Measurements from ENCODE around the gene VSTM2L. TPM values are rescaled to one million over a fixed set of nuclear protein-coding genes. Genes with fewer than 3 reads are reported as not detected.

Gene VSTM2L
- total RNA-seq, 1 donor from 2014 or later = 2.9 TPM

- peaks cover 57% of the 10 kb centered on the region for H3K4me1 Mint-ChIP-seq
- H3K9ac ChIP-seq = no peak overlapping the region
- peaks cover 9% of the 10 kb centered on the region for H3K4me1 ChIP-seq
- H4K20me1 ChIP-seq (ENCODE audit: low read depth) = peaks cover 10% of the 10 kb centered on the region
- TF ChIP-seq EZH2phosphoT487 (IDR thresholded peaks at IDR 0.05) (no peak), EZH2 (IDR thresholded peaks at IDR 0.05) (no peak), CTCF (IDR thresholded peaks at IDR 0.05) (peak; percentile 64)
- peaks cover 3% of the 10 kb centered on the region for H3K9me3 Mint-ChIP-seq
- H3K79me2 ChIP-seq (ENCODE audit: low read depth) = no peaks in the 10 kb centered on the region
- H3K36me3 Mint-ChIP-seq = no peaks in the 10 kb centered on the region
- H3K27ac Mint-ChIP-seq = peak overlapping the region; percentile 22
- peak overlapping the region; percentile 61 for H3K4me3 ChIP-seq
- H3K27me3 Mint-ChIP-seq (ENCODE audit: insufficient read depth, low read depth) = peaks cover 22% of the 10 kb centered on the region
- peak overlapping the region; percentile 90 for H3K4me3 Mint-ChIP-seq
- peaks cover 31% of the 10 kb centered on the region for H3K27me3 ChIP-seq
- no peaks in the 10 kb centered on the region for H3K36me3 ChIP-seq
- peak overlapping the region; percentile 83 for H3K4me2 ChIP-seq
- no peaks in the 10 kb centered on the region for H3K9me3 ChIP-seq (ENCODE audit: low read depth)
- H3F3A ChIP-seq (ENCODE audit: low read depth) = peaks cover 27% of the 10 kb centered on the region
- H3K27ac ChIP-seq = no peak overlapping the region
- no peak overlapping the region for H2AFZ ChIP-seq (replicated peaks)
- peak; percentile 82 for DNase-seq (ENCODE audit: low spot score)
Observed at GRCh38 chr20:37901654-37902503, 1.0 kb upstream of the VSTM2L start.

GRCh38 chr20:37903317-37904007, 535 bp downstream of the VSTM2L start:
- Histone ChIP-seq H2AFZ (replicated peaks) (peak overlapping the region; percentile 86), H3K9me3 (ENCODE audit: low read depth) (no peaks in the 10 kb centered on the region), H3K4me2 (peak overlapping the region; percentile 83), H3K27ac (no peak overlapping the region), H3K4me1 (peaks cover 22% of the 10 kb centered on the region), H3K9ac (no peak overlapping the region), H3K27me3 (peaks cover 31% of the 10 kb centered on the region), H3F3A (ENCODE audit: low read depth) (peaks cover 43% of the 10 kb centered on the region), H3K36me3 (no peaks in the 10 kb centered on the region), H4K20me1 (ENCODE audit: low read depth) (peaks cover 10% of the 10 kb centered on the region), H3K79me2 (ENCODE audit: low read depth) (no peaks in the 10 kb centered on the region), H3K4me3 (peak overlapping the region; percentile 61)
- peaks cover 63% of the 10 kb centered on the region for H3K4me1 Mint-ChIP-seq
- peaks cover 3% of the 10 kb centered on the region for H3K9me3 Mint-ChIP-seq
- H3K4me3 Mint-ChIP-seq = peak overlapping the region; percentile 92
- no peak for DNase-seq (ENCODE audit: low spot score)
- TF ChIP-seq CTCF (IDR thresholded peaks at IDR 0.05) (peak; percentile 61), EZH2phosphoT487 (IDR thresholded peaks at IDR 0.05) (no peak)
- peak overlapping the region; percentile 69 for H3K27ac Mint-ChIP-seq
- H3K36me3 Mint-ChIP-seq = no peaks in the 10 kb centered on the region
- H3K27me3 Mint-ChIP-seq (ENCODE audit: insufficient read depth, low read depth) = peaks cover 20% of the 10 kb centered on the region

GRCh38 chr20:37904008-37904642, 1.2 kb downstream of the VSTM2L start:
- Mint-ChIP-seq H3K27me3 (ENCODE audit: insufficient read depth, low read depth) (peaks cover 20% of the 10 kb centered on the region), H3K27ac (peak overlapping the region; percentile 70), H3K4me3 (peak overlapping the region; percentile 92), H3K36me3 (no peaks in the 10 kb centered on the region), H3K4me1 (peaks cover 66% of the 10 kb centered on the region), H3K9me3 (peaks cover 3% of the 10 kb centered on the region)
- no peak overlapping the region for H3K4me3 ChIP-seq
- H3K9me3 ChIP-seq (ENCODE audit: low read depth) = no peaks in the 10 kb centered on the region
- H3K36me3 ChIP-seq = no peaks in the 10 kb centered on the region
- DNase-seq (ENCODE audit: low spot score) = no peak
- no peak overlapping the region for H2AFZ ChIP-seq (replicated peaks)
- peak overlapping the region; percentile 83 for H3K4me2 ChIP-seq
- peaks cover 29% of the 10 kb centered on the region for H3K4me1 ChIP-seq
- H3F3A ChIP-seq (ENCODE audit: low read depth) = peaks cover 50% of the 10 kb centered on the region
- TF ChIP-seq CTCF (IDR thresholded peaks at IDR 0.05) (no peak), EZH2phosphoT487 (IDR thresholded peaks at IDR 0.05) (no peak), EZH2 (IDR thresholded peaks at IDR 0.05) (no peak)
- H3K79me2 ChIP-seq (ENCODE audit: low read depth) = no peaks in the 10 kb centered on the region
- no peak overlapping the region for H3K27ac ChIP-seq
- peaks cover 31% of the 10 kb centered on the region for H3K27me3 ChIP-seq
- H4K20me1 ChIP-seq (ENCODE audit: low read depth) = peaks cover 10% of the 10 kb centered on the region
- H3K9ac ChIP-seq = no peak overlapping the region
